CD4-positive, alpha-beta T cell treated with Interleukin-4 for 1 hour (primary cell): ENCODE measurements around the gene CREM.
A peak's percentile ranks its signal among the peaks of the same experiment; 100 is the strongest.

Experiments used
- DNase-seq, 2 donors: peaks; one replicate each; pipeline ENCODE4 v3.0.0-alpha.2; 2020 to 2022

The CREM gene

GRCh38 chr10:35136263-35136815 is 9.7 kb downstream of the CREM start:
- peak in 1 of 2 donors; percentile 26 for DNase-seq

GRCh38 chr10:35140126-35140525 is 13.5 kb downstream of the CREM start:
- DNase-seq, result no peak

GRCh38 chr10:35140727-35141126 is 14.1 kb downstream of the CREM start:
- no peak for DNase-seq

DNA sequence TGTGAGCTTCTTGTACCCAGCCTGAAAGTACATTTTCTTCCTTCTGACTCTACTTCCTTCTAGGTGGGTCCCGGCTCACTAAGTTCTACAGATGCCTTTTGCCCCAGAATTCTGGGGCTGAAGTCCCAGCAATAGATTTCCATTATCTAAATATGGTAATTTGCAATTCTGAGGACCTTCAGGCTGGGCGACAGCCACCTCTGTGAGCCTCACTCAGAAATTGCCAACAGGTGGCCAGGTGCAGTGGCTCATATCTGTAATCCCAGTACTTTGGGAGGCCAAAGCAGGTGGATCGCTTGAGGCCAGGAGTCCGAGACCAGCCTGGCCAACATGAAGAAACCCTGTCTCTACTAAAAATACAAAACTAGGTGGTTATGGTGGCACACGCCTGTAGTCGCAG is 23.7 kb downstream of the CREM start:
- no peak for DNase-seq

DNA sequence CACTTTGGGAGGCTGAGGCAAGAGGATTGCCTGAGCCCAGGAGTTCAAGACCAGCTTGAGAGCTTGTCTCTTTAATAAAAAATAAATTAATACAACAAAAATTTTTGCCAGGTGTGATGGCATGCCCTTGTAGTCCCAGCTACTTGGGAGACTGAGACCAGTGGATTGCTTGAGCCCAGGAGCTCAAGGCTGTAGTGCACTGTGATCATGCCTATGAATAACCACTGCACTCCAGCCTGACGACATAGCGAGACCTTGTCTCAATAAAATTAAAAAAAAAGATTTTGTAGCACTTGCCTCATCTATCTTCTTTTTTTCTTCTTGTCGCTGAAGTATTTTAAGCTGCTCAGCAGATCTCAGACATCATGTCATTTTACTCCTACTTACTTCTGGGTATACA is 26.3 kb downstream of the CREM start:
- DNase-seq, result no peak

GRCh38 chr10:35153716-35154115 is 27.1 kb downstream of the CREM start:
- DNase-seq, result no peak

DNA sequence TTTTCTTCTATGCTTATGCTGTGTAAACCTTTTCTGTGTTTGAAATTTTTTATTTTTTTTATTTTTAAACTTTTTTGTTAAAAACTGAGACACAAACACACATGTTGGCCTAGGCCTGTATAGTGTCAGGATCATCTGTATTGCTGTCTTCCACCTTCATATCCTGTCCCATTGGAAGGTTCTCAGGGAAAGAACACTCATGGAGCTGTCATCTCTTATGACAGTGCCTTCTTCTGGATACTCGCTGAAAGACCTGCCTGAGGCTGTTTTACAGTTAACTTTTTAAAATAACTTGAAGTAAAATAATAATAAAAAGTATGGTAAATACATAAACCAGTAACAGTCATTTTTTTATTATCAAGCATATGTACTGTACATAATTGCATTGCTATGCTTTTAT is 34.1 kb downstream of the CREM start:
- DNase-seq, result no peak

GRCh38 chr10:35161906-35162305 is 35.3 kb downstream of the CREM start:
- DNase-seq, result no peak

DNA sequence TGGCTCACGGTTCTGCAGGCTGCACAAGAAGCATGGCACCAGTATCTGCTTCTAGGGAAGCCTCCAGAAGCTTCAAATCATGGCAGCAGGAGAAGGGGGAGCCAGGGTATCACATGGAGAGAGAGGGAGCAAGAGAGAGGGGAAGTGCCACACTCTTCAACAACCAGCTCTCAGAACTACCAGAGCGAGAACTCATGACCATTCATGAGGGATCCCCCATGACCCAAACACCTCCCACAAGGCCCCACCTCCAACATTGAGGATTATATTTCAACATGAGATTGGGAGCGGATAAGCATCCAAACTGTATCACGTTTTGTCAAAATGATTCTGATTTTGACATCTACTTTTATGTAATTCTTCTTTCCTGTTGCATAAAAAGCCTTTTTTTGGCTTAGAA is 38.5 kb downstream of the CREM start:
- DNase-seq, result no peak

- no peak for DNase-seq
Observed at GRCh38 chr10:35165811-35166210, 39.2 kb downstream of the CREM start.

GRCh38 chr10:35166607-35167006 is 40.0 kb downstream of the CREM start:
- no peak for DNase-seq

DNA sequence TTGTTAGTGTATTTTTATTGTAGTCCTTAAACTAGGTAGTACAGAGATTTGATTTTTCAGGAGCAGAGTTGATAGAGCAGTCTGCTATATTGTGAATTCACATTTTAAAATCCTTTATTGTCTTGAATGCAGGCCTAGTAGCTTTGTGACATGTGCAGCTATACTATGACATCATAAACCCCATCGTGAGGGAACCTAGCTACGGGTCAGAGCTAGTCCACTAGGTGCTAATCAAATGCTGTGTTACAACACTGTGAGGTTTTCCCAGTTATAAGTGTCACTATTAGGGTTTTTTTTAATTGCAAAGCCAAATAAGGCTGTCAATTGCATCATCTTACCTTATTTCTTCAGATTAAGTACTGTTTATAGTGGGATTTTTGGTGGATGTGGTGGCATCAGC is 40.7 kb downstream of the CREM start:
- DNase-seq, result no peak

DNA sequence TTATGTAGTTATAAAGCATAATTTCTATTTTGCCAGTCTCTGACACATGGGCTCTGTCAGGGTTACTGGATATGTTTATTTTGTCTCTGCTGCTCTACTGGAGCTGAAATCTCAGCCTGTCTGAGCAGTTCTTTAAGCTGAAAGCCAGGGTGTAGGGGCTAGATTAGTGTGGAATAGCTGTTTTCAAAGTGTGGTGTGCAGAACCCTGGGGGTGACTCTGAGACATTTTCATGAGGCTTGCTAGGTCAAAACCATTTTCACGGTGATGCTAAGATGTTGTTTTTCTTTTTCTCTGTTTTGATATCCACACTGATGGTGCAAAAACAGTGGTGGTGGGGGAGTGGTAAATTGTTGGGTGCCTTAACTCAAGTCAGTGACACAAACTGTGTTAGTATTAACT is 45.5 kb downstream of the CREM start:
- no peak for DNase-seq

- DNase-seq, result no peak
Observed at GRCh38 chr10:35172574-35172973, 45.9 kb downstream of the CREM start.

- no peak for DNase-seq
Observed at GRCh38 chr10:35178331-35178730, 51.7 kb downstream of the CREM start.

GRCh38 chr10:35182631-35183510 is 56.2 kb downstream of the CREM start:
- no peak for DNase-seq

DNA sequence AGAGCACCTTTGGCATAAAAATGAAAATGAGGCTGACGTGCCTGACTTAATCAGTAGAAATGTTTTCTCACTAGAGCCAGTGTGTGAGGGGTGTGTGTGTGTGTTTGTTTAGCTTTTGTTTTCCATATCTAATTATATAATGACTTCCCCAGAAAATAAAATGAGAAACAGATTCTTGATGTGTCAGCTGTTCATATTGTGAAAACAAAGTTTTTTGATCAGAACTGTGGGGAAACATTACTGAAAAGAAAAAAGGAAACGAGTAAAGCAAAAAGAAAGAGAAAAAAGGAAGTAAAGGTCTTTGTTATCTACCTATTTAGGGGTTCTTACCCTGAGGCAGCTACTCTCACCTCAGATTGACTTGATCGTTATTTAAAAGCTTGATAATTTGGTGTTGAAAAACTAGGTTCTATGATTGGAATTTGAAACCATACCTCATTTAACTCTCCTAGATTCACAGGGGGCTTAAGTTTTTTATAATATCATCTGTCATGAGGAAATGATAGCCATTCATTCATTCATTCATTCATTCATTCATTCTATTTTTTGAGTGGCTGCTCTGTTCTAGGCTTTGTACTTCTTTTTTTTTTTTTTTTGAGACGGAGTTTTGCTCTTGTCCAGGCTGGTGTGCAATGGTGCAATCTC is 58.0 kb downstream of the CREM start:
- DNase-seq, result no peak

DNA sequence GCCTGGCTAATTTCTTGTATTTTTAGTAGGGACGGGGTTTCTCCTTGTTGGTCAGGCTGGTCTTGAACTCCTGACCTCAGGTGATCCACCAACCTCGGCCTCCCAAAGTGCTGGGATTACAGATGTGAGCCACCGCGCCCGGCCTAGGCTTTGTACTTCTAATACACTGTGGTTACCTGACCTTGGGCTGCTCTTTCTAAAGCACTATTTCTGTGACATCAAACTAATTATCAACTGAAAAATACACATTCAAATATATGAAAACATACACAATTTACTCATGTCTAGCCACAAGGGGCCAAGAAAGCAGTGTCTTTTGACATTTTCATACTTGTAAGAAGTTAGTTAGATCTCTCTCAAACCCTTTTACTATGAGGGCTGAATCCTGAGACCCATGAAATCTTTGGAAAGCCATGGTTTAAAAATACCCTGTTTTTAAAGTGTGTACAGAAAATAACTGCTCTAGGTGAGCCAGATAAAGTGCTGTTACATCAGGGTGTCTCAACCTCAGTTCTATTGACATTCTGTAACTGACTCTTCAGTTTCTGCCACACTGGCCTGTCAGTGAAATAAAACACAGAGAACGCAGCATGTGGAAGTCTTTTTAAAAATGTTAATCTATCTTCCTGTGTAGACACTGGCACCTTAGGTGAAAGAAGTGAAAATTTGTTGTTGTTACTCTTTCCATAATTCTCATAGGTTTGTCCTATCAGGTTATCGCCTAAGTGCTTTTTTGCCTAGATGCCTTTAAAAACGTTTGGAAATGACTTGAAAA is 58.8 kb downstream of the CREM start:
- no peak for DNase-seq

DNA sequence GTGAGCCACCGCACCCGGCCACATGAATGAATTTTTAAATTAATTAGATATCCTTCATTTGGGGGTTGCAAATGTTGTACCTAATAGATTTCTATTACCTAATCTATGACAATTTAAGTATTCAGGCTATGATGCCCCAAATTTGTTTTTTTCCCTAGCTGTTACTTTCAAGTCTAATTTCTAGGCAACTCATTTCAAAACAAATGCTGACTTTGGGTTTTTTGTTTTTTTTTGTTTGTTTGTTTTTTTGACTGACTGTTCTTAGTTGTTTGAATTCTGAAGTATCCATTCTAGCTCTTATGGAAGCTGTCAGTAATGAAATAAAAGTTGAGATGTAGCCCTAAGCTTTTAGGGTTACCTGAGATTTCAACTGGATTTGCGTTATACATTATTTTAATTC is 62.3 kb downstream of the CREM start:
- no peak for DNase-seq

DNA sequence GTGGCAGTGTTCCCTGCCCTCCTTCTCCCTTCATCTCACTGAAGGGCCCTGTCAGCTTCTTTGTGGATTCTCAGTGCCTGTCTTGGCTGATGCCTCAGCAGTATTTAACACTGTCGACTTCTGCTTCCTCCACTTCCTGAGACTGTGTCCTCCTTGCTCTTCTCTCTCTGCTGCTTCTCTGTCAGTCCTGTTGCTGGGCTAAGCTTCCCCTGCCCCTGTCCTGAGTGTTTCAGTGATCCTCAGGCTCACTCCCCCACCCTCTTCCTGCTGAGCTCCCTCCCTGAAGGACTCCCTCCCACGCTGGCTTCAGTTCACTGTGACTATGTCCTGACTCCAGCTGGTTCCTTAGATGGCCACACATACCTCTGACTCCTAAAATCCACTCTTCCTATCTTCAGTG is 64.9 kb downstream of the CREM start:
- no peak for DNase-seq

GRCh38 chr10:35192645-35193249 is 66.1 kb downstream of the CREM start:
- DNase-seq, result no peak

- no peak for DNase-seq
Observed at GRCh38 chr10:35194471-35194870, 67.8 kb downstream of the CREM start.

DNA sequence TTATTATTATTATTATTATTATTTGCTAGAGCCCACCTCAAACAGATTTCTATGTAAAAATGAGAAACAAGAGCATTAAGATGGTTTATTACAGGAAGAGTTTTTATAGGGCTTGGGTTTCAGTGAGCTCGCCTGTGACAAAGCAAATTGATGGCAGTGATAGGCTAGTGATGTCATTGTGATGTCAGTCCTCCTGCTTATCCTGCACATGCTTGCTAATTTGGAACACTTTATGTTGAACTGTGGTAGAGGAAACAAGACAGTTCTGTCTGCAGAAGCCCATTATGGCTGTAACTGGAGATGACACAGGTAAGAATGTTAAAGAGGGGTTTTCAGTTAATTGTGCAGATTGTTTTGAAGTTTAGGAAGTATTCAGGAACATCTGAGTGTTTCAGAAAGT is 68.3 kb downstream of the CREM start:
- DNase-seq, result peak; percentile 78 to 85
